SU-DHL-6 (cell line): Measurements from ENCODE around the gene BCAS3.
"Not testable (repeated sequence)": the region's sequence is repeated elsewhere in the genome, so short reads cannot be mapped to it uniquely, and the experiment has no call there.

Source experiments
- H2AFZ ChIP-seq: fragments of 200-600 bp; sonication (generic); 2 replicates; pipeline ENCODE4 v1.6.1; 2014; ENCODE audit warnings: low read depth, mild to moderate bottlenecking, moderate library complexity, mixed read lengths, antibody characterized with exemption, low read length; ENCODE audit not compliant: severe bottlenecking
- H3F3A ChIP-seq: fragments of 200-600 bp; shearing (Covaris generic); 2 replicates; pipeline ENCODE4 v1.6.0; 2016; ENCODE audit warnings: antibody characterized with exemption, mild to moderate bottlenecking; ENCODE audit not compliant: insufficient read depth
- H3K27ac ChIP-seq: fragments of 200-600 bp; sonication (generic); 2 replicates; pipeline ENCODE4 v1.5.1; 2016; ENCODE audit warnings: low read depth, mild to moderate bottlenecking, low read length, moderate library complexity, mixed read lengths
- H3K27me3 ChIP-seq: fragments of 200-600 bp; sonication (generic), shearing (Covaris generic); 2 replicates; pipeline ENCODE4 v1.6.0; 2014; ENCODE audit warnings: mild to moderate bottlenecking, low read length
- H3K36me3 ChIP-seq: fragments of 200-600 bp; sonication (generic); 2 replicates; pipeline ENCODE4 v1.6.1; 2014; ENCODE audit warnings: mild to moderate bottlenecking, low read length, mixed read lengths
- H3K4me2 ChIP-seq: fragments of 300-600, 200-600 bp; shearing (Covaris generic), sonication (generic); 2 replicates; pipeline ENCODE4 v1.6.0; 2014; ENCODE audit warnings: low read length, low read depth, mild to moderate bottlenecking; ENCODE audit not compliant: poor library complexity, severe bottlenecking
- H3K4me3 ChIP-seq: fragments of 200-600 bp; sonication (generic); 2 replicates; pipeline ENCODE4 v1.5.1; 2014; ENCODE audit warnings: antibody characterized with exemption, low read length, mild to moderate bottlenecking, mixed read lengths; ENCODE audit not compliant: insufficient read depth, poor library complexity, severe bottlenecking
- H3K79me2 ChIP-seq: fragments of 200-600 bp; sonication (generic); 2 replicates; pipeline ENCODE4 v1.6.1; 2014; ENCODE audit warnings: mild to moderate bottlenecking, low read length, moderate library complexity; ENCODE audit not compliant: insufficient read depth
- H3K9ac ChIP-seq: fragments of 200-600 bp; sonication (generic); 2 replicates; pipeline ENCODE4 v1.7.0; 2014; ENCODE audit warnings: mild to moderate bottlenecking, low read length
- H3K9me2 ChIP-seq: fragments of 200-600 bp; sonication (generic); replicated peaks from 2 replicates; pipeline ENCODE4 v1.6.1; 2014; ENCODE audit warnings: low read length; ENCODE audit not compliant: insufficient read depth
- H3K9me3 ChIP-seq: fragments of 200-600 bp; sonication (generic); 2 replicates; pipeline ENCODE4 v1.6.1; 2014; ENCODE audit warnings: low read length, mixed read lengths; ENCODE audit not compliant: insufficient read depth
- H4K20me1 ChIP-seq: fragments of 200-600 bp; sonication (generic); 2 replicates; pipeline ENCODE4 v1.6.1; 2014; ENCODE audit warnings: low read depth, mild to moderate bottlenecking, antibody characterized with exemption, low read length, moderate library complexity, mixed read lengths
- CTCF ChIP-seq: fragments of 200-600 bp; sonication (generic); IDR thresholded peaks from one replicate; pipeline ENCODE4 v1.5.1; 2017; ENCODE audit warnings: antibody characterized with exemption, mild to moderate bottlenecking, low read length, moderate library complexity; ENCODE audit not compliant: insufficient read depth, poor library complexity, severe bottlenecking
- EZH2phosphoT487 ChIP-seq: fragments of 200-600 bp; sonication (generic), shearing (Covaris generic); conservative IDR thresholded peaks from 2 replicates; pipeline ENCODE4 v1.6.1; 2018; ENCODE audit warnings: mild to moderate bottlenecking, antibody characterized with exemption, low read length, moderate library complexity, mixed read lengths

BCAS3 gene

GRCh38 chr17:61427567-61427966 is 749.9 kb downstream of the BCAS3 start:
- no peak overlapping the region for H2AFZ ChIP-seq
- no peak overlapping the region for H3K9ac ChIP-seq
- H3K27ac ChIP-seq: no peak overlapping the region
- no peaks in the 10 kb centered on the region for H3F3A ChIP-seq
- no peak overlapping the region for H3K4me3 ChIP-seq
- H3K27me3 ChIP-seq: no peaks in the 10 kb centered on the region
- H3K79me2 ChIP-seq: no peaks in the 10 kb centered on the region
- H3K36me3 ChIP-seq: no peaks in the 10 kb centered on the region
- no peaks in the 10 kb centered on the region for H4K20me1 ChIP-seq
- no peaks in the 10 kb centered on the region for H3K9me2 ChIP-seq
- H3K9me3 ChIP-seq: no peaks in the 10 kb centered on the region
- TF ChIP-seq EZH2phosphoT487 (no peak), CTCF (no peak)
- H3K4me2 ChIP-seq: no peak overlapping the region

- Histone ChIP-seq H3K79me2 (no peaks in the 10 kb centered on the region), H3K9me3 (no peaks in the 10 kb centered on the region), H3K4me3 (no peak overlapping the region), H3K27me3 (no peaks in the 10 kb centered on the region), H3K27ac (no peak overlapping the region), H3K4me2 (no peak overlapping the region), H3F3A (no peaks in the 10 kb centered on the region), H3K9ac (no peak overlapping the region), H3K36me3 (no peaks in the 10 kb centered on the region), H3K9me2 (no peaks in the 10 kb centered on the region), H2AFZ (no peak overlapping the region), H4K20me1 (no peaks in the 10 kb centered on the region)
- TF ChIP-seq EZH2phosphoT487 (no peak), CTCF (no peak)
These were observed 751.6 kb downstream of the BCAS3 start for GRCh38 chr17:61429274-61429673.

GRCh38 chr17:61429831-61430230 is 752.2 kb downstream of the BCAS3 start:
- H3K79me2 ChIP-seq, H3K4me2 ChIP-seq, H3F3A ChIP-seq, H3K36me3 ChIP-seq, H3K27ac ChIP-seq, H3K9me2 ChIP-seq, H3K9me3 ChIP-seq, H4K20me1 ChIP-seq, H3K9ac ChIP-seq, H2AFZ ChIP-seq, H3K27me3 ChIP-seq, H3K4me3 ChIP-seq: not testable (repeated sequence)

- H3K79me2 ChIP-seq: no peaks in the 10 kb centered on the region
- no peak overlapping the region for H2AFZ ChIP-seq
- H3K36me3 ChIP-seq: no peaks in the 10 kb centered on the region
- no peak for TF ChIP-seq EZH2phosphoT487
- no peak for TF ChIP-seq CTCF
- H3K27ac ChIP-seq: no peak overlapping the region
- no peak overlapping the region for H3K4me3 ChIP-seq
- no peaks in the 10 kb centered on the region for H3K27me3 ChIP-seq
- H3K9me2 ChIP-seq: no peaks in the 10 kb centered on the region
- H3K9ac ChIP-seq: no peak overlapping the region
- no peaks in the 10 kb centered on the region for H3F3A ChIP-seq
- no peaks in the 10 kb centered on the region for H4K20me1 ChIP-seq
- H3K4me2 ChIP-seq: no peak overlapping the region
- H3K9me3 ChIP-seq: peaks cover 3% of the 10 kb centered on the region; the same call in 1 of the 2 replicates
These were observed 754.1 kb downstream of the BCAS3 start for GRCh38 chr17:61431594-61432311.
